Cardiac muscle cell (in vitro differentiated cells and primary cell): Measurements from ENCODE around the gene APEH. TPM values are rescaled to one million over a fixed set of nuclear protein-coding genes. Genes with fewer than 3 reads are reported as not detected.

Experiments used
- DNase-seq, 2 donors: peaks; one replicate each; pipeline versions ENCODE4 v3.0.0 to v3.0.0-alpha.2; 2010 to 2017; ENCODE audit warnings: low read depth in 1 of 2, low spot score in 1 of 2
- H3K27ac ChIP-seq: fragments of 200-600 bp; sonication (generic); 2 replicates; pipeline ENCODE4 v1.5.1; 2016
- H3K27me3 ChIP-seq: fragments of 200-600 bp; sonication (generic); 2 replicates; pipeline ENCODE4 v1.6.0; 2016; ENCODE audit warnings: control low read depth
- H3K36me3 ChIP-seq: fragments of 200-600 bp; sonication (generic); 2 replicates; pipeline ENCODE4 v1.5.1; 2016; ENCODE audit warnings: control low read depth
- H3K4me1 ChIP-seq: fragments of 200-600 bp; sonication (generic); 2 replicates; pipeline ENCODE4 v1.8.1; 2017; ENCODE audit warnings: low read depth, mild to moderate bottlenecking, mixed run types
- H3K4me3 ChIP-seq: fragments of 200-600 bp; sonication (generic); 2 replicates; pipeline ENCODE4 v1.5.1; 2016; ENCODE audit warnings: mild to moderate bottlenecking
- H3K9me3 ChIP-seq: fragments of 200-600 bp; sonication (generic); 2 replicates; pipeline ENCODE4 v1.5.1; 2017; ENCODE audit warnings: low read depth, mild to moderate bottlenecking, control low read depth
- CTCF ChIP-seq: IDR thresholded peaks from 2 replicates; pipeline ENCODE4 v1.5.1; 2012; ENCODE audit warnings: low read depth, mild to moderate bottlenecking, low read length
- polyA plus RNA-seq: library from polyadenylated mRNA; unstranded; fragments of >200 nt; fragmentation: Nextera tagmentation; extraction: Ambion mirVana; gene quantifications from 2 replicates; pipeline ENCODE4 v1.2.1, GENCODE V29; 2016
- total RNA-seq: library from RNA; depleted of rRNA; stranded (reverse); fragments of >200 nt; gene quantifications from 2 replicates; pipeline ENCODE4 v1.2.3, GENCODE V29; 2016

APEH gene
- total and polyA plus RNA-seq, 2 experiments from 2014 or later = 165 to 216 TPM

- H3K4me3 ChIP-seq = no peak overlapping the region
- DNase-seq = no peak
- H3K4me1 ChIP-seq = peaks cover 6% of the 10 kb centered on the region
- H3K9me3 ChIP-seq = no peaks in the 10 kb centered on the region
- no peak overlapping the region for H3K27ac ChIP-seq
- no peaks in the 10 kb centered on the region for H3K27me3 ChIP-seq
- TF ChIP-seq CTCF = no peak
- no peaks in the 10 kb centered on the region for H3K36me3 ChIP-seq
Observed at GRCh38 chr3:49668414-49668797, 5.7 kb upstream of the APEH start.

GRCh38 chr3:49668861-49669260, 5.3 kb upstream of the APEH start:
- DNase-seq = no peak
- Histone ChIP-seq H3K4me1 (peaks cover 6% of the 10 kb centered on the region), H3K9me3 (no peaks in the 10 kb centered on the region), H3K27me3 (no peaks in the 10 kb centered on the region), H3K27ac (no peak overlapping the region), H3K4me3 (no peak overlapping the region), H3K36me3 (no peaks in the 10 kb centered on the region)
- no peak for TF ChIP-seq CTCF

- no peak for DNase-seq
- H3K27ac ChIP-seq = no peak overlapping the region
- no peak overlapping the region for H3K4me3 ChIP-seq
- no peaks in the 10 kb centered on the region for H3K9me3 ChIP-seq
- peaks cover 6% of the 10 kb centered on the region for H3K4me1 ChIP-seq
- no peaks in the 10 kb centered on the region for H3K36me3 ChIP-seq
- no peaks in the 10 kb centered on the region for H3K27me3 ChIP-seq
- TF ChIP-seq CTCF = no peak
Observed at GRCh38 chr3:49669352-49669751, 4.8 kb upstream of the APEH start.

- H3K36me3 ChIP-seq = no peaks in the 10 kb centered on the region
- no peaks in the 10 kb centered on the region for H3K27me3 ChIP-seq
- no peak for TF ChIP-seq CTCF
- peak overlapping the region; percentile 40 for H3K27ac ChIP-seq
- peaks cover 11% of the 10 kb centered on the region for H3K4me1 ChIP-seq
- no peaks in the 10 kb centered on the region for H3K9me3 ChIP-seq
- DNase-seq = no peak
- no peak overlapping the region for H3K4me3 ChIP-seq
Observed at GRCh38 chr3:49670940-49671290, 3.2 kb upstream of the APEH start.

GRCh38 chr3:49671291-49672288, 2.6 kb upstream of the APEH start:
- Histone ChIP-seq H3K36me3 (peaks cover under 1% of the 10 kb centered on the region), H3K27me3 (no peaks in the 10 kb centered on the region), H3K9me3 (no peaks in the 10 kb centered on the region), H3K4me3 (no peak overlapping the region), H3K4me1 (peaks cover 11% of the 10 kb centered on the region), H3K27ac (peak overlapping the region; percentile 63)
- peak; percentile 88 for TF ChIP-seq CTCF
- peak; percentile 72 to 78 for DNase-seq
